OCI-LY1 (cell line): ENCODE results near the gene PTPRN2.

Experiments
- EZH2 ChIP-seq: fragments of 200-600 bp; sonication (generic), shearing (Covaris generic); IDR thresholded peaks from 2 replicates; pipeline ENCODE4 v1.8.0; 2017; ENCODE audit warnings: borderline replicate concordance, mixed run types, mild to moderate bottlenecking, antibody characterized with exemption, low read length, moderate library complexity, mixed read lengths
- TF ChIP-seq, protein P1 (sequence below): fragments of 200-600 bp; sonication (generic), shearing (Covaris generic); IDR thresholded peaks from 2 replicates; pipeline ENCODE4 v1.5.1; 2017; ENCODE audit warnings: mild to moderate bottlenecking, antibody characterized with exemption, low read length, moderate library complexity, mixed read lengths

DNA sequence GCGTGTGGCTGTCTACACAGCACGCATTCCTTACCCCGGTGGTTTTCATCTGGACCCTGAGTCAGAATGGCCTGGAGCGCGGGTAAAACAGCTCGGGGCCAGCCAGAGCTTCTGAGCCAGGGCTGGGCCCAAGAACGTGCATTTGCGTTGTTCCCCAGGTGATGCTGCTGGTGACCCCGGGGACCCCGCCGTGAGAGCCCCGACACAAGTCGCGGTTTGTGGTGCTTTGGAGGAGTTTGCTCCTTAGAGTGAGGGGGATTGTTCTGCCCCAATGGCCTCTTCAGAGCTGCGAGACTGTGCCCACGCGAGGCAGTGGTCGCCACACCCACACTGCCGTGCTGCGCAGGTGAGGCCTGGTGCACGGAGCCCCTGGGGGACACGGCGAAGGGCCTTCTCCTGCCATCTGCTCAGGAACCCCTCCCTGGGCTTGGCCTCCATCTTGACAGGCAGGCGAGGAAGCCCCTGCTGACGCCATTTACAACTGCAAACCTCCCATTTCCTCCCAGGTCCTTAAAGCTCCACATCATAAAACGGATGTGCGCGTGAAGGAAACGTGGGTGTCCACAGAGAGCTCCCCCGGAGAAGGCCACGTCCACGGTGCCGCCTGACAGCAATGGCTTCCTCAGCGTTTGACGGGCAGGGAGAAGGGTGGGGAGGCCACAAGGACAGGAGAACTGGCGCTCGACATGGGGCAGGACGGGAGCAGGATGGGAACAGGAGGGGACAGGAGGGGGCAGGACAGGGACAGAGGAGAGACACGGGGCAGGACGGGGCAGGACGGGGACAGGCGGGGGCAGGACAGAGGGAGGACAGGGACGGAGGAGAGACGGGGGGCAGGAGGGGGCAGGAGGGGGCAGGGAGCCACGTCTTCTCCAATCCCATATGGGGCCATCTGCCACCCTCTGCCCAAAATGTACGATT lies 773.6 kb downstream of the PTPRN2 start:
- TF ChIP-seq, protein P1, sequence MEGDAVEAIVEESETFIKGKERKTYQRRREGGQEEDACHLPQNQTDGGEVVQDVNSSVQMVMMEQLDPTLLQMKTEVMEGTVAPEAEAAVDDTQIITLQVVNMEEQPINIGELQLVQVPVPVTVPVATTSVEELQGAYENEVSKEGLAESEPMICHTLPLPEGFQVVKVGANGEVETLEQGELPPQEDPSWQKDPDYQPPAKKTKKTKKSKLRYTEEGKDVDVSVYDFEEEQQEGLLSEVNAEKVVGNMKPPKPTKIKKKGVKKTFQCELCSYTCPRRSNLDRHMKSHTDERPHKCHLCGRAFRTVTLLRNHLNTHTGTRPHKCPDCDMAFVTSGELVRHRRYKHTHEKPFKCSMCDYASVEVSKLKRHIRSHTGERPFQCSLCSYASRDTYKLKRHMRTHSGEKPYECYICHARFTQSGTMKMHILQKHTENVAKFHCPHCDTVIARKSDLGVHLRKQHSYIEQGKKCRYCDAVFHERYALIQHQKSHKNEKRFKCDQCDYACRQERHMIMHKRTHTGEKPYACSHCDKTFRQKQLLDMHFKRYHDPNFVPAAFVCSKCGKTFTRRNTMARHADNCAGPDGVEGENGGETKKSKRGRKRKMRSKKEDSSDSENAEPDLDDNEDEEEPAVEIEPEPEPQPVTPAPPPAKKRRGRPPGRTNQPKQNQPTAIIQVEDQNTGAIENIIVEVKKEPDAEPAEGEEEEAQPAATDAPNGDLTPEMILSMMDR: no peak
- no peak for TF ChIP-seq EZH2
